ENCODE measurements around the gene PAGE2B. TPM values are rescaled to one million over a fixed set of nuclear protein-coding genes. Genes with fewer than 3 reads are reported as not detected.

The PAGE2B gene
- total RNA-seq, 1 donor from 2014 or later: not detected

GRCh38 chrX:55029291-55029690 is 45.5 kb upstream of the PAGE2B start:
- H3K9me3 Mint-ChIP-seq (ENCODE audit: unreplicated experiment): peaks cover 4% of the 10 kb centered on the region

GRCh38 chrX:55030271-55031205 is 44.3 kb upstream of the PAGE2B start, which contains the start of gene ALAS2:
TSS of gene ALAS2 (minus strand) at chrX:55030977. CDS start at chrX:55026000, 4,977 bp downstream.
- Mint-ChIP-seq H3K27me3 (ENCODE audit: low read depth, unreplicated experiment) (no peaks in the 10 kb centered on the region), H3K36me3 (ENCODE audit: low read depth, unreplicated experiment) (no peaks in the 10 kb centered on the region), H3K4me3 (ENCODE audit: unreplicated experiment) (no peak within 1 kb of the TSS), H3K27ac (ENCODE audit: unreplicated experiment) (no peak within 1 kb of the TSS), H3K4me1 (ENCODE audit: low read depth, unreplicated experiment) (peaks cover 11% of the 10 kb centered on the region), H3K9me3 (ENCODE audit: unreplicated experiment) (peaks cover 4% of the 10 kb centered on the region)
- H3K79me2 ChIP-seq (ENCODE audit: insufficient read depth, low read length): no peaks in the 10 kb centered on the region
- H3K4me1 ChIP-seq (ENCODE audit: insufficient read depth, low read length): no peaks in the 10 kb centered on the region
- no peak within 1 kb of the TSS for H3K27ac ChIP-seq (ENCODE audit: low read depth, low read length)
- H2AFZ ChIP-seq (ENCODE audit: low read depth, low read length): no peak within 1 kb of the TSS
- no peaks in the 10 kb centered on the region for H4K20me1 ChIP-seq (ENCODE audit: insufficient read depth, low read length)
- no peak within 1 kb of the TSS for H3K4me3 ChIP-seq (ENCODE audit: insufficient read depth, low read depth, low read length)
- no peak for TF ChIP-seq EZH2 (IDR thresholded peaks at IDR 0.05; ENCODE audit: insufficient read depth, low read length)
- no peak for TF ChIP-seq CTCF (IDR thresholded peaks at IDR 0.05; ENCODE audit: insufficient read depth, low read depth, low read length)
- DNase-seq (ENCODE audit: low read depth) (no peak), FAIRE-seq (no peak)
- H3K4me2 ChIP-seq (ENCODE audit: low read length): no peak within 1 kb of the TSS
- H3K36me3 ChIP-seq (ENCODE audit: insufficient read depth, low read length): no peaks in the 10 kb centered on the region
- no peaks in the 10 kb centered on the region for H3K27me3 ChIP-seq (ENCODE audit: insufficient read depth, low read length)
- H3K9ac ChIP-seq (ENCODE audit: low read length): no peak within 1 kb of the TSS
- no peaks in the 10 kb centered on the region for H3K9me3 ChIP-seq (ENCODE audit: insufficient read depth, low read depth, low read length)

More at GRCh38 chrX:55029291-55029690, 45.5 kb upstream of the PAGE2B start:
- no peaks in the 10 kb centered on the region for H3K36me3 ChIP-seq (ENCODE audit: insufficient read depth, low read length)
- no peaks in the 10 kb centered on the region for H3K36me3 Mint-ChIP-seq (ENCODE audit: low read depth, unreplicated experiment)
- H3K9me3 ChIP-seq (ENCODE audit: insufficient read depth, low read depth, low read length): no peaks in the 10 kb centered on the region
- no peak overlapping the region for H3K9ac ChIP-seq (ENCODE audit: low read length)
- H3K4me3 Mint-ChIP-seq (ENCODE audit: unreplicated experiment): no peak overlapping the region
- no peaks in the 10 kb centered on the region for H3K27me3 Mint-ChIP-seq (ENCODE audit: low read depth, unreplicated experiment)
- no peaks in the 10 kb centered on the region for H4K20me1 ChIP-seq (ENCODE audit: insufficient read depth, low read length)
- H3K27ac ChIP-seq (ENCODE audit: low read depth, low read length): no peak overlapping the region
- H3K4me1 ChIP-seq (ENCODE audit: insufficient read depth, low read length): no peaks in the 10 kb centered on the region
- DNase-seq (ENCODE audit: low read depth): no peak
- H3K4me3 ChIP-seq (ENCODE audit: insufficient read depth, low read depth, low read length): no peak overlapping the region
- H3K79me2 ChIP-seq (ENCODE audit: insufficient read depth, low read length): no peaks in the 10 kb centered on the region
- peak; percentile 52 for FAIRE-seq
- H2AFZ ChIP-seq (ENCODE audit: low read depth, low read length): no peak overlapping the region
- H3K4me1 Mint-ChIP-seq (ENCODE audit: low read depth, unreplicated experiment): peaks cover 11% of the 10 kb centered on the region
- TF ChIP-seq EZH2 (IDR thresholded peaks at IDR 0.05; ENCODE audit: insufficient read depth, low read length) (no peak), CTCF (IDR thresholded peaks at IDR 0.05; ENCODE audit: insufficient read depth, low read depth, low read length) (no peak)
- H3K27ac Mint-ChIP-seq (ENCODE audit: unreplicated experiment): no peak overlapping the region
- H3K4me2 ChIP-seq (ENCODE audit: low read length): no peak overlapping the region
- H3K27me3 ChIP-seq (ENCODE audit: insufficient read depth, low read length): no peaks in the 10 kb centered on the region

- H3K4me1 ChIP-seq (ENCODE audit: insufficient read depth, low read length): no peaks in the 10 kb centered on the region
- H3K9me3 ChIP-seq (ENCODE audit: insufficient read depth, low read depth, low read length): no peaks in the 10 kb centered on the region
- no peak overlapping the region for H3K27ac ChIP-seq (ENCODE audit: low read depth, low read length)
- H4K20me1 ChIP-seq (ENCODE audit: insufficient read depth, low read length): no peaks in the 10 kb centered on the region
- no peak overlapping the region for H2AFZ ChIP-seq (ENCODE audit: low read depth, low read length)
- H3K27ac Mint-ChIP-seq (ENCODE audit: unreplicated experiment): no peak overlapping the region
- H3K9ac ChIP-seq (ENCODE audit: low read length): no peak overlapping the region
- no peak overlapping the region for H3K4me3 Mint-ChIP-seq (ENCODE audit: unreplicated experiment)
- H3K27me3 ChIP-seq (ENCODE audit: insufficient read depth, low read length): no peaks in the 10 kb centered on the region
- H3K4me2 ChIP-seq (ENCODE audit: low read length): no peak overlapping the region
- H3K4me3 ChIP-seq (ENCODE audit: insufficient read depth, low read depth, low read length): no peak overlapping the region
- peak; percentile 58 for FAIRE-seq
- TF ChIP-seq EZH2 (IDR thresholded peaks at IDR 0.05; ENCODE audit: insufficient read depth, low read length): no peak
- TF ChIP-seq CTCF (IDR thresholded peaks at IDR 0.05; ENCODE audit: insufficient read depth, low read depth, low read length): no peak
- no peaks in the 10 kb centered on the region for H3K27me3 Mint-ChIP-seq (ENCODE audit: low read depth, unreplicated experiment)
- H3K79me2 ChIP-seq (ENCODE audit: insufficient read depth, low read length): no peaks in the 10 kb centered on the region
- H3K36me3 Mint-ChIP-seq (ENCODE audit: low read depth, unreplicated experiment): no peaks in the 10 kb centered on the region
- DNase-seq (ENCODE audit: low read depth): no peak
- no peaks in the 10 kb centered on the region for H3K36me3 ChIP-seq (ENCODE audit: insufficient read depth, low read length)
- peaks cover 11% of the 10 kb centered on the region for H3K4me1 Mint-ChIP-seq (ENCODE audit: low read depth, unreplicated experiment)
- H3K9me3 Mint-ChIP-seq (ENCODE audit: unreplicated experiment): no peaks in the 10 kb centered on the region
Measured at GRCh38 chrX:55033429-55033828, 41.4 kb upstream of the PAGE2B start.

Data from astrocyte (in vitro differentiated cells and primary cell).